Neuron (in vitro differentiated cells): ENCODE data around the gene KRTAP5-4.
"Not testable (repeated sequence)": the region's sequence is repeated elsewhere in the genome, so short reads cannot be mapped to it uniquely, and the experiment has no call there.

ENCODE experiments used
- H2AFZ ChIP-seq: one replicate; pipeline ENCODE4 v1.6.1; 2013; ENCODE audit warnings: low read depth, mild to moderate bottlenecking, inconsistent platforms, low read length, moderate library complexity
- H3K27me3 ChIP-seq: one replicate; pipeline ENCODE4 v1.6.1; 2013; ENCODE audit warnings: low read length; ENCODE audit not compliant: insufficient read depth
- H3K36me3 ChIP-seq: one replicate; pipeline ENCODE4 v1.6.1; 2013; ENCODE audit warnings: low read length; ENCODE audit not compliant: insufficient read depth
- H3K4me1 ChIP-seq: one replicate; pipeline ENCODE4 v1.6.1; 2013; ENCODE audit warnings: low read length; ENCODE audit not compliant: insufficient read depth
- H3K4me3 ChIP-seq: 2 replicates; pipeline ENCODE4 v1.5.1; 2013; ENCODE audit warnings: mild to moderate bottlenecking, low read length, moderate library complexity
- H3K9me3 ChIP-seq: one replicate; pipeline ENCODE4 v1.6.1; 2013; ENCODE audit warnings: low read length

KRTAP5-4 gene

DNA sequence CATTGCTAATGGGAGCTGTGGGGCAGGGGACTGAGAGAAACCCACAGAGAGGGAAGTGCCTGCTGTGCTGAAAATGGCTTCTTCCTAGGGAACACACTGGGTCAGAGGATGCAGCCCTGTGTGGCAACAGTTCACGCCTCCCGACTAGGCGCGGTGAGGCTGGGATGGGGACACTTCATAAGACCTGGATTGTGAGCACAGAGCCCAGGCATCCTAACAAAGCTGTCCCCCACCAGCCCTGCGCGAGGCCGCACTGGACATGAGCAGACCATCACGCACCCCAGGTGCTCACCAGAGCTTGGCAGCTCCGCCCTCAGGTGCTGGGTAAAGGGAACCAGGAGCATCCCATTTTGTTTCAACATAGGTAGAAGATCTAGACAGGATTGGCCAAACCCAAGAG is 1.8 kb upstream of the KRTAP5-4 start:
- Histone ChIP-seq H3K4me3 (no peak overlapping the region), H3K9me3 (no peaks in the 10 kb centered on the region), H2AFZ (no peak overlapping the region), H3K36me3 (no peaks in the 10 kb centered on the region), H3K4me1 (no peaks in the 10 kb centered on the region), H3K27me3 (peaks cover 9% of the 10 kb centered on the region)

DNA sequence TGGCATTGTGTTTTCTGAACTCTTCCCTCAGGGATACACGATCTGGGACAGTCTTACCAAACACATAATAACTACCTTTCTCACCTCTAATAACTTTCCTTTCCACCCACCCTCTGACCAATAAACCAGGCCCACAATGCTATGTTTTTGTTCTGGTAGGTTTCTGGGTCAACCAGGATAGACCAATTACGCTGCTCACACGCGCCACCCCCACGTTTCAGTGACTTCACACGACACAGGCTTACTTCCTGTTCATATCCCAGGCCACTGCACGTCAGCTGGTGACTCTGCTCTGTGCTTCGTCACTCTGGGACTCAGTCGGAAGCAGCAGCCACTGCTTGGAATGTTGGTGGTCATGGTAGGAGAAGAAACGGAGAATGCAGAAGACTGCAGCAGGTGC is 2.5 kb downstream of the KRTAP5-4 start:
- Histone ChIP-seq H3K36me3 (no peaks in the 10 kb centered on the region), H3K4me1 (no peaks in the 10 kb centered on the region), H3K9me3 (no peaks in the 10 kb centered on the region), H3K4me3 (no peak overlapping the region), H2AFZ (no peak overlapping the region), H3K27me3 (peaks cover 6% of the 10 kb centered on the region)

DNA sequence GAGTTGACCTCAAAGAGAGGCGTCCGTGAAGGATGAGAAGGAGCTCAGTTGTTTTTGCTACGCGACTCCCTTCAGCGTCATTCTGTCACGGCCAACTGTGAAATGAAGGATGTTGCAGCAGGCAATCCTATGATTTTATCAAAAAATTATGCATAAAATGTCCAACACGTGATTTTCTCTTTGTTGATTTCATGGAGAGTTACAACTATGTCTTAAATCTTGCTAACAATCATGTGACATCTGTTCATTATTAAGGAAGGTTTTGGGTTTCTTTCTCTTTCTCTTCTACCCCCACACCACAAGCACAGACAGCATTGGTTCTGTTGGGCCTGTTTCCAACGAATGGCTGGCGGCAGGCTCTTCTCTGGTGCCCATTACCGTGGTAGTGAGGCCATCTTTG is 3.7 kb downstream of the KRTAP5-4 start:
- Histone ChIP-seq H3K27me3 (peaks cover 6% of the 10 kb centered on the region), H3K4me1 (no peaks in the 10 kb centered on the region), H3K36me3 (no peaks in the 10 kb centered on the region)

DNA sequence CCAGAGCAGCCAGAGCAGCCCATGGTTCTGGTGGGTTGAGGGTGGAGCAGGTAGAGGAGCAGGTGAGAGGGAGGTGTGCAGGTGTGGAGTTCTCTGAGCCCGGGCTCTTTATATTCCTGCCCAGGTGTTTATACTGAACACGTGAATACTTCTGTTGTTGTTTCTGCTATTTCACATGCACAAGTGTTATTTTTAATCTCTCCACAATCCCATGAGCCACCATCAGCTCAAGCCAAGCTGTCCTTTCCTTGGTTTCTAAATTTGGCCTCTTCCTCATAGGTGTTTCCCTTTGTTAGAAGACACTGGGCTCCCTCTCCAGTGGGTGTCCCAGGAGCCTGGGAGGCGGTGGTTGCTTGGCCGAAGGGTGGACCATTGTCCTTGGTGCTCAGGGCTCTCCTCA is 13.6 kb downstream of the KRTAP5-4 start, which contains the start of gene KRTAP5-3:
TSS of gene KRTAP5-3 (minus strand) at position 101 of the 400 bp plus-strand sequence. CDS start at position 23, 78 bp downstream.
- Histone ChIP-seq H3K4me3 (no peak within 1 kb of the TSS), H2AFZ (no peak within 1 kb of the TSS), H3K36me3 (no peaks in the 10 kb centered on the region), H3K4me1 (no peaks in the 10 kb centered on the region), H3K9me3 (no peaks in the 10 kb centered on the region), H3K27me3 (peaks cover 33% of the 10 kb centered on the region)

More for the DNA sequence above, 3.7 kb downstream of the KRTAP5-4 start:
- H2AFZ ChIP-seq: no peak overlapping the region
- H3K4me3 ChIP-seq: no peak overlapping the region
- H3K9me3 ChIP-seq: no peaks in the 10 kb centered on the region

DNA sequence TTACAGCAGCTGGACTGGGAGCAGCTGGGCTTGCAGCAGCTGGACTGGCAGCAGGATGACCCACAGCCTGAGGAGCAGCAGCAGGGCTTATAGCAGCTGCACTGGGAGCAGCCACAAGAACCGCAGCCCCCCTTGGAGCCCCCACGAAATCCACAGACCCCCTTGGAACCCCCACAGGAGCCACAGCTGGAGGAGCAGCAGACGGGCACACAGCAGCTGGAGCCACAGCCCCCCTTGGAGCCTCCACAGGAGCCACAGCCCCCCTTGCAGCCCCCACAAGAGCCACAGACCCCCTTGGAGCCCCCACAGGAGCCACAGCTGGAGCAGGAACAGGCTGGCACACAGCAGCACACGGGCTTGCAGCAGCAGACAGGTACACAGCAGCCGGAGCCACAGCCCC is 14.0 kb downstream of the KRTAP5-4 start:
- not testable (repeated sequence) for H2AFZ ChIP-seq

DNA sequence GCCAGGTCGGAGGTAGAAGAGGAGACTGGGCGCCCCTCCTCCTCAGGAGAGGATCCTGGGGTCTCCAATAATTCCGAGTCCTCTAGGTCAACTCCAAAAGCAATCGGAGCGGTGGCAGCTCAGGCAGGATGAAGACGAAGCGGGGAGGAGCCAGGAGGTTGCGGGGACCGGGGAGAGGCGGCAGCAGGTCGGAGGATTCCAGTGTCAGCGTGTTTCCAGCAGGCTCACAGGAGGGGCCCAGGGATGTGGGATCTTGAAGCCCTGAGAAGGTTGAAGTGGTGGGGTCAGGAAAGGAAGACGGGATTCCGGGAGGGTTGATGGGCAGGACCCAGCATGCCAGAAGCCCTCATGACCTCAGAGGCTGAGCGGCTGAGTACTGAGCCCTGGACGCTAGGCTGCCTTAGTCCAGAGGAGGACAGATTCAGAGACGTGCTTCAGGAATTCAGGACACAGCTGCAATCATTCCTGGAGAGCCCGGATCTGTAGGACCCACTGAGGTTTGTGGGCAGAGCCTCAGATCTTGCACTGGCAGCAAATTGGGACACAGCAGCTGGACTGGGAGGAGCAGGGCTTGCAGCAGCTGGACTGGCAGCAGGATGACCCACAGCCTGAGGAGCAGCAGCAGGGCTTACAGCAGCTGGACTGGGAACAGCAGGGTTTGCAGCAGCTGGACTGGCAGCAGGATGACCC is 14.6 kb downstream of the KRTAP5-4 start:
- H2AFZ ChIP-seq, H3K36me3 ChIP-seq, H3K4me3 ChIP-seq, H3K9me3 ChIP-seq, H3K4me1 ChIP-seq: not testable (repeated sequence)
- peaks cover 34% of the 10 kb centered on the region for H3K27me3 ChIP-seq

More for the DNA sequence above, 14.0 kb downstream of the KRTAP5-4 start:
- peaks cover 34% of the 10 kb centered on the region for H3K27me3 ChIP-seq
- not testable (repeated sequence) for H3K9me3 ChIP-seq, H3K4me3 ChIP-seq, H3K4me1 ChIP-seq, H3K36me3 ChIP-seq

DNA sequence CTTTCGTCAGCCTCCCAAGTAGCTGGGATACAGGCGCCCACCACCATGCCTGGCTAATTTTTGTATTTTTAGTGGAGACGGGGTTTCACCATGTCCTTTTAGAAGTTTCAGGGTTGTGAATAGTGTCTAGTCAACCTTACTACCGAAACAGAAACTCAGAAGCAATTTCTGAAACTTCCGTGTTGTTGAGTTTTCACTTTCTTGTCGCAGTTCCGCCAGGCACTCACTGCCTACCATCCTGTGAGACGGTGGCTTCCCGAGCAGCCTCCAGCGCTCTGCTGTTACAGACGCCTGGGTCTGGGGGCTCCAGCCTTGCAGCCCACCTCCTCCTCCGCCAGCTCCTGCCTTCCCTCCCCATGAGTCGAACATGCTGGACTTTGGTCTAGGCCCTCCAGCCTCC is 16.0 kb downstream of the KRTAP5-4 start:
- not testable (repeated sequence) for H3K4me1 ChIP-seq, H3K36me3 ChIP-seq, H3K4me3 ChIP-seq, H2AFZ ChIP-seq, H3K9me3 ChIP-seq
- peaks cover 34% of the 10 kb centered on the region for H3K27me3 ChIP-seq

DNA sequence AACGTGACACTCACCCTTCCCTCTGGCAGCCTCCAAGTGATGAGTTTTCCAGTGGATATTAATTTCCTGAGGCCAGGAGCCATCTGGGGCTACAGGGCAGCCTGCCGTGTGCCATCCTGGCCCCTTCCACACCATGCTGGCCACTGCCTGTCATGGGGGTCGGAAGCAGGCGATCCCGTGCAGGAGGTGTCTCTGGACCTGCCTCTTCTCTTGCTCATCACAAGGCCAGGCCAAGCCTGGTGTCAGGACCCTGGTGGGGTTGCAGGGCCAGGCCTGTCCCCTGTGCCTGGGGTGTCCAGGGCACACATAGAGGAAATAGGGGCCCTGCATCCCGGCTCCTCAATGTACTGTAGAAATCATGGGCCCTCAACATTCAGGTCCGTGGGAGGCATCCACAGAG is 17.2 kb downstream of the KRTAP5-4 start:
- no peaks in the 10 kb centered on the region for H3K36me3 ChIP-seq
- no peak overlapping the region for H3K4me3 ChIP-seq
- H3K9me3 ChIP-seq: no peaks in the 10 kb centered on the region
- H3K4me1 ChIP-seq: peaks cover 7% of the 10 kb centered on the region
- peaks cover 34% of the 10 kb centered on the region for H3K27me3 ChIP-seq
- H2AFZ ChIP-seq: no peak overlapping the region

DNA sequence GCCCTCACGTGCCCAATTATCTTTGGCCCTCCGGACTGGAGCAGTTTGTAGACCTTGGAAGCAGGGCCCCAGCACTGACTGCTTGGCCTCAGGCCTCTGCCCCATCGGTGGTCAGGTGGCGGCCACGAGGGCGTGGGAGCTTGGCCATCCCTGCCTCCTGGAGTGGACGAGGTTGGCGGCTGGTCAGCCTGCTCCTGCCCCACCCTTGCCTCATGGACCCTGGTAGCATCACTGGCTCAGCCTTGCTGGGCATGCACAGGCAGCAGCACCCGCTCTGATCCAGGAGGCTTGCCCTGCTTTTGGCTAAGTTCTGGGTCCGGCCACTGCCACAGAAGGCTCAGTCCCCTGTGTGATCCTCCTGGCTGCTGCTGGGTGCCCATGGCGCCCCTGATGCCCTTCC is 17.8 kb downstream of the KRTAP5-4 start:
- H3K4me3 ChIP-seq: no peak overlapping the region
- peaks cover 7% of the 10 kb centered on the region for H3K4me1 ChIP-seq

DNA sequence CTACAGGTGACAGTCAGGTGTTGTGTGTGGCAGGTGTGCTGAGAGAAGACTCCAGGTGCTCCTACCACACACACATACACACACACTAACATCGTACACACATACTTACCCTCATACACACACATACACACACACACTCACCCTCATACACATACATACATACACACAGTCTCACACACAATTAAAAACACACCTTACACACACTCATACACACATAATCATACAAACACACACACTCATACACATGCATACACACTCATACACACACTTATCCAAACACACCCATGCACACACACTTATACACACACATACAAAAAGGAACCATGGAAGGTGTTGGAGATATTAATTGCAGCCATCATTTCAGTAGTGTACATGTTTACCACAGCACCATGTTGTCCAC is 18.3 kb downstream of the KRTAP5-4 start:
- H3K4me3 ChIP-seq: no peak overlapping the region

More for the DNA sequence above, 17.8 kb downstream of the KRTAP5-4 start:
- Histone ChIP-seq H3K36me3 (no peaks in the 10 kb centered on the region), H3K27me3 (peaks cover 34% of the 10 kb centered on the region), H2AFZ (no peak overlapping the region), H3K9me3 (no peaks in the 10 kb centered on the region)

DNA sequence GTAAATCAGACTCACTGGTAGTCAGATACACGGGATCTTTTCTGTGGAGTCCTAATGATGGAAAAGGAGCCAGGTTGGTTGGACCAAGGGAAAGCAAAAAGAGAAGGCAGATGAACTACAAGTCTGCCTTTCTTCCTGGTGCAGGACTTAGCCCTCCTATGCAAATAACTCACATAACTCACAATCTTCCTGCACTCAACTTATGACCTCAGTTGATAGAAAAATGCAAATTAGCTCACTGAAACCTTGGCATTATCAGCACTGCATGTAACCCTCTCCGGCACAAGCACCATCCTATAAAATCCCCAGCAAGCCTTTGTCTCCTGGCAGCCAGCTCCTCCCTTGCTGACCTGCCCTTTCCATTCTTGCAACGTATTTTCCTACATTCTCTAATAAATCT is 20.3 kb downstream of the KRTAP5-4 start:
- not testable (repeated sequence) for H2AFZ ChIP-seq, H3K4me1 ChIP-seq
- peaks cover 32% of the 10 kb centered on the region for H3K27me3 ChIP-seq

More for the DNA sequence above, 18.3 kb downstream of the KRTAP5-4 start:
- Histone ChIP-seq H3K4me1 (peaks cover 7% of the 10 kb centered on the region), H3K27me3 (peaks cover 36% of the 10 kb centered on the region), H3K9me3 (no peaks in the 10 kb centered on the region), H2AFZ (no peak overlapping the region), H3K36me3 (no peaks in the 10 kb centered on the region)

DNA sequence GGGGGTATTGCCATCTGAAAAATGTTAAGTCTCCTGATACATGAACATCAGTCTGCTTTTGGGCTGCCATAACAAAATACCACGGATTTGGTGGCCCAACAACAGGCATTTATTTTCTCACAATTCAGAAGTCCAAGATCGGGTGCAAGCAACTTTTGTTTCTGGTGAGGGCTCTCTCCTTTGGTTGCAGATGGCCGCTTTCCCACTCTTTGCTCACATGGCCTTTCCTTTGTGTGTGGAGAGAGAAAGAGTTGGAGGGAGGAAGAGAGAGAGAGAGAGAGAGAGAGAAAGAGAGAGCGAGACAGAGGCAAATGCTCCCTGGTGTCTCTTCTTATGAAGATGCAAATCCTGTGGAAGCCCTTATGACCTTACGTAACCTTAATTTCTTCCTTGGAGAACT is 21.3 kb downstream of the KRTAP5-4 start:
- no peaks in the 10 kb centered on the region for H3K9me3 ChIP-seq
- no peak overlapping the region for H2AFZ ChIP-seq
- no peaks in the 10 kb centered on the region for H3K36me3 ChIP-seq
- peaks cover 7% of the 10 kb centered on the region for H3K4me1 ChIP-seq
- peaks cover 27% of the 10 kb centered on the region for H3K27me3 ChIP-seq
- no peak overlapping the region for H3K4me3 ChIP-seq

More for the DNA sequence above, 20.3 kb downstream of the KRTAP5-4 start:
- H3K9me3 ChIP-seq, H3K4me3 ChIP-seq, H3K36me3 ChIP-seq: not testable (repeated sequence)

DNA sequence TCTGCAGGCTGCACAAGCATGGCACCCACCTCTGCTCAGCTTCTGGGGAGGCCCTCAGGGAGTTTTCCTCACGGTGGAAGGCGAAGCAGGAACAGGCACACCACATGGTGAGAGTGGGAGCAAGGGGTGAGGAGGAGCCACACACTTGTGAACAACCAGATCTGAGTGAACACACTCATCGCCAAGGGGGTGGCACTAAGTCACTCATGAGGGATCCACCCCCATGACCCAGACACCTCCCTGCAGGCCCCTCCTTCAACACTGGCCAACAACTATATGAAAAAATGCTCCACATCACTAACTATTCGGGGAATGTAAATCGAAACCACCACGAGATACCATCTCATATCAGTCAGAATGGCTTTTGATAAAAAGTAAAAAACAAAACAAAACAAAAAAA is 23.1 kb downstream of the KRTAP5-4 start:
- H3K27me3 ChIP-seq: peaks cover 20% of the 10 kb centered on the region
- H3K36me3 ChIP-seq: no peaks in the 10 kb centered on the region
- H3K4me3 ChIP-seq: no peak overlapping the region
- H2AFZ ChIP-seq: no peak overlapping the region
- peaks cover 7% of the 10 kb centered on the region for H3K4me1 ChIP-seq
- H3K9me3 ChIP-seq: no peaks in the 10 kb centered on the region

DNA sequence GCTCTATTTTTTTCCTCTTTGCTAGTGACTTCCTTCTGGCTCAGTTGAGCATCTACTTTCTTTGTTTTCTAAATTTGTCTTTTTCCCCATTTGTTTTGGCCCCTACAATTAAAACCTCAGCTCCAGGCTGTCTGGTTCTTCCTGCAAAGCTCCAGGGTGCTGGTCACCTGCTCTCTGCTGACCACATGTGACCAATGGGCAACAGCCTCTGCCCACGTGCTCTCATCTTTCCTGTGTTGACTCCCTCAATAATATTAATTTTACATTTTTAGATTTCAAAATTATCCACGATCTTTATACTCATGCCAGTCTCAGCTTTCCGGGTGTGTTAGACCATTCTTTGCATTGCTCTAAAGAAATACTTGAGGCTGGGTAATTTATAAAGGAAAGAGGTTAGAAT is 23.5 kb downstream of the KRTAP5-4 start:
- H3K4me1 ChIP-seq, H3K36me3 ChIP-seq, H3K4me3 ChIP-seq, H2AFZ ChIP-seq, H3K9me3 ChIP-seq: not testable (repeated sequence)
- H3K27me3 ChIP-seq: peaks cover 16% of the 10 kb centered on the region
